Inflammatory macrophage treated with lipopolysaccharide for 4 hours (primary cell): Measurements from ENCODE around the gene NBEAL2.
A peak's percentile ranks its signal among the peaks of the same experiment; 100 is the strongest.

Experiments used
- DNase-seq: peaks from one replicate; pipeline ENCODE4 v3.0.0-alpha.2; 2020

The NBEAL2 gene

DNA sequence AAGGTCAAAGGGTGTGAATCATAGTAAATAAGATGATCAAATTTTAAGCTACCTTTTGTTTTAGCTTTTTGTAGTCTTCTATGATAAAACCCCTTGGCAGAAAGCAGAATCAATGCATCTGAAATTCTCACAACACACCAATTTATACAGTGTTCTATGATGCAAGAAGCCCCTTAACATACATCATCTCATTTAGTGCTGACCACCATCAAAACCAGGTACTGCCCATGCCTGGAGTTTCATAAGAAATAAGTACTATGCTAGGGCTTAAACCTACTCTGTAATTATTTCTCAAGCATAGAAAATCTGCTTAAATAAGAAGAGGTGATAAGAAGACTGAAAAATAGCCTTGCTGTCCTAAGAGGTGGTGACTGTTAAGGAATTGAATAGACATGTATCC lies 67.6 kb downstream of the NBEAL2 start:
- DNase-seq = no peak

GRCh38 chr3:47047673-47048072 lies 68.2 kb downstream of the NBEAL2 start:
- no peak for DNase-seq

DNA sequence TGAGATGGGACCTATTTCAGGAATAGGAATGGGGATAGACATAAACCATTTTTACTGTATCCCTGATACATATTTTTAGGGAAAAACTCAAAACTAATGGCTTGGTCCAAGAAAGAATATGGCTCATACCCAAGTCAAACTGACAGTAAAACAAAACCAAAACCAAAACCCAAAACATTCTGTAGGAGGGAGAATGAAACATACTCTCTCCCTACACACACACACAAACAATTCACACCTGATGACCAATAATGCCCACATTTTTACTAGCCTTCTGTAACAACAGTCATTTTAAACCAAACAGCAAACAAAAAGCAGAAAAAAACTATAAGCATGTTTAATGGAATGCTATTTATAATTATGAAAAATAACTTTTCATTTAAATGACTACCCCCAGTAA lies 74.9 kb downstream of the NBEAL2 start:
- DNase-seq = peak; percentile 59

GRCh38 chr3:47056705-47057104 lies 77.2 kb downstream of the NBEAL2 start:
- no peak for DNase-seq

GRCh38 chr3:47057212-47057671 lies 77.8 kb downstream of the NBEAL2 start:
- DNase-seq = no peak
